SK-N-SH treated with all-trans-retinoic acid at 6 μM for 48 hours (cell line): ENCODE data around the gene SERINC3.

Source experiments
- ATAC-seq: fragments of 200-7000 bp; cut with Tn5 transposase; 3 replicates; pipeline ENCODE4 v1.9.1; 2020; ENCODE audit warnings: mild to moderate bottlenecking, moderate library complexity
- ARNTL ChIP-seq: fragments of 450-650 bp; formaldehyde crosslinking; IDR thresholded peaks from 2 replicates; pipeline ENCODE4 v1.5.0; 2020; ENCODE audit warnings: low read depth, mild to moderate bottlenecking, moderate library complexity, borderline replicate concordance
- BACH2 ChIP-seq: fragments of 250-450 bp; sonication (Bioruptor Pico); IDR thresholded peaks from 2 replicates; pipeline ENCODE4 v1.9.0; 2021; ENCODE audit warnings: mild to moderate bottlenecking, borderline replicate concordance
- CSDC2 ChIP-seq: fragments of 250-450 bp; sonication (Bioruptor Pico); IDR thresholded peaks from 2 replicates; pipeline ENCODE4 v1.5.0; 2020; ENCODE audit warnings: mild to moderate bottlenecking, moderate library complexity
- ESRRG ChIP-seq: fragments of 250-450 bp; sonication (Bioruptor Pico); IDR thresholded peaks from 2 replicates; pipeline ENCODE4 v1.6.1; 2021; ENCODE audit warnings: mild to moderate bottlenecking
- GLIS3 ChIP-seq: fragments of 250-450 bp; sonication (Bioruptor Pico); IDR thresholded peaks from 2 replicates; pipeline ENCODE4 v1.5.0; 2020; ENCODE audit warnings: mild to moderate bottlenecking, moderate library complexity
- ISL1 ChIP-seq: fragments of 250-450 bp; sonication (Bioruptor Pico); IDR thresholded peaks from 2 replicates; pipeline ENCODE4 v2.1.2; 2022; ENCODE audit warnings: mild to moderate bottlenecking, moderate library complexity
- OSR1 ChIP-seq: fragments of 250-450 bp; sonication (Bioruptor Pico); IDR thresholded peaks from 2 replicates; pipeline ENCODE4 v1.8.0; 2022; ENCODE audit warnings: moderate library complexity, mild to moderate bottlenecking, inconsistent platforms
- PPARA ChIP-seq: fragments of 250-450 bp; sonication (Bioruptor Pico); IDR thresholded peaks from 2 replicates; pipeline ENCODE4 v1.5.0; 2020; ENCODE audit warnings: mild to moderate bottlenecking, borderline replicate concordance
- RARB ChIP-seq: fragments of 250-450 bp; sonication (Bioruptor Pico); IDR thresholded peaks from 2 replicates; pipeline ENCODE4 v1.8.0; 2021; ENCODE audit warnings: mild to moderate bottlenecking, moderate library complexity
- SNAI2 ChIP-seq: fragments of 250-450 bp; sonication (Bioruptor Pico); IDR thresholded peaks from 2 replicates; pipeline ENCODE4 v1.5.0; 2020; ENCODE audit warnings: mild to moderate bottlenecking, moderate library complexity
- TOX ChIP-seq: fragments of 250-450 bp; sonication (Bioruptor Pico); IDR thresholded peaks from 2 replicates; pipeline ENCODE4 v1.8.0; 2021; ENCODE audit warnings: mild to moderate bottlenecking, moderate library complexity, borderline replicate concordance
- ZC3H10 ChIP-seq: fragments of 250-450 bp; sonication (Bioruptor Pico); IDR thresholded peaks from 2 replicates; pipeline ENCODE4 v1.5.1; 2021; ENCODE audit warnings: mild to moderate bottlenecking, moderate library complexity
- ZFP3 ChIP-seq: fragments of 250-450 bp; sonication (Bioruptor Pico); IDR thresholded peaks from 2 replicates; pipeline ENCODE4 v1.5.0; 2020; ENCODE audit warnings: mild to moderate bottlenecking, moderate library complexity
- ZFP30 ChIP-seq: fragments of 450-650 bp; formaldehyde crosslinking; IDR thresholded peaks from 2 replicates; pipeline ENCODE4 v1.5.0; 2022; ENCODE audit warnings: mild to moderate bottlenecking, moderate library complexity
- ZNF565 ChIP-seq: fragments of 450-650 bp; formaldehyde crosslinking; conservative IDR thresholded peaks from 2 replicates; pipeline ENCODE4 v1.5.0; 2020; ENCODE audit warnings: low read depth, mild to moderate bottlenecking, moderate library complexity
- ZNF70 ChIP-seq: fragments of 450-650 bp; formaldehyde crosslinking; IDR thresholded peaks from 2 replicates; pipeline ENCODE4 v1.5.0; 2020; ENCODE audit warnings: mild to moderate bottlenecking, moderate library complexity
- ZNF8 ChIP-seq: fragments of 450-650 bp; formaldehyde crosslinking; IDR thresholded peaks from 2 replicates; pipeline ENCODE4 v1.5.0; 2020; ENCODE audit warnings: mild to moderate bottlenecking, moderate library complexity
- TF ChIP-seq, protein P1 (sequence below): fragments of 250-450 bp; sonication (Bioruptor Pico); IDR thresholded peaks from 2 replicates; pipeline ENCODE4 v1.8.0; 2020; ENCODE audit warnings: mild to moderate bottlenecking, moderate library complexity, borderline replicate concordance
- TF ChIP-seq, protein P2 (sequence below): fragments of 250-450 bp; sonication (Bioruptor Pico); IDR thresholded peaks from 2 replicates; pipeline ENCODE4 v1.5.1; 2020; ENCODE audit warnings: low read depth, mild to moderate bottlenecking, moderate library complexity
- TF ChIP-seq, protein P3 (sequence below): fragments of 250-450 bp; sonication (Bioruptor Pico); IDR thresholded peaks from 2 replicates; pipeline ENCODE4 v1.5.1; 2021; ENCODE audit warnings: mild to moderate bottlenecking, moderate library complexity
- TF ChIP-seq, protein P4 (sequence below): fragments of 250-450 bp; sonication (Bioruptor Pico); IDR thresholded peaks from 2 replicates; pipeline ENCODE4 v1.8.0; 2021; ENCODE audit warnings: low read depth, mild to moderate bottlenecking, moderate library complexity, borderline replicate concordance

The SERINC3 gene

DNA sequence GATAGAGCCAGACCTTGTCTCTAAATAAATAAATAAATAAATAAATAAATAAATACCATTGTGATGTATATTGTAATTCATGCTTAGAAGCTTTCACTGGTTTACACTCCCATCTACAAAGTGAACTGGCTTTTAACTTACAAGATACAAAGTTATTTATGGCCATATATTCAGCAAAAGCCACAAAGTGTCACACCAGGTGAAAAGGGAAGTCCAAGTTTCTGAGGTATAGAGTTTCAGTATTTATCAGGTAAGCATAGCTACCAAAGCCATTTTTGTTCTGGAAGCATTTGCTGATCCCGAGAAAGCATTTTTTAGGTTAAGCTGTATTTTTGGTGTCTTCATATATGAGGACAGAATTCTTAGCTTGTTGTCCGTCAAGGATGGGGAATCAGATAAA is 38.4 kb upstream of the SERINC3 start (continued):
- TF ChIP-seq, protein P1, sequence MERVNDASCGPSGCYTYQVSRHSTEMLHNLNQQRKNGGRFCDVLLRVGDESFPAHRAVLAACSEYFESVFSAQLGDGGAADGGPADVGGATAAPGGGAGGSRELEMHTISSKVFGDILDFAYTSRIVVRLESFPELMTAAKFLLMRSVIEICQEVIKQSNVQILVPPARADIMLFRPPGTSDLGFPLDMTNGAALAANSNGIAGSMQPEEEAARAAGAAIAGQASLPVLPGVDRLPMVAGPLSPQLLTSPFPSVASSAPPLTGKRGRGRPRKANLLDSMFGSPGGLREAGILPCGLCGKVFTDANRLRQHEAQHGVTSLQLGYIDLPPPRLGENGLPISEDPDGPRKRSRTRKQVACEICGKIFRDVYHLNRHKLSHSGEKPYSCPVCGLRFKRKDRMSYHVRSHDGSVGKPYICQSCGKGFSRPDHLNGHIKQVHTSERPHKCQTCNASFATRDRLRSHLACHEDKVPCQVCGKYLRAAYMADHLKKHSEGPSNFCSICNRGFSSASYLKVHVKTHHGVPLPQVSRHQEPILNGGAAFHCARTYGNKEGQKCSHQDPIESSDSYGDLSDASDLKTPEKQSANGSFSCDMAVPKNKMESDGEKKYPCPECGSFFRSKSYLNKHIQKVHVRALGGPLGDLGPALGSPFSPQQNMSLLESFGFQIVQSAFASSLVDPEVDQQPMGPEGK (CRISPR knock-in tag), result no peak
- no peak for TF ChIP-seq ISL1 (CRISPR knock-in tag)
- TF ChIP-seq, protein P2, sequence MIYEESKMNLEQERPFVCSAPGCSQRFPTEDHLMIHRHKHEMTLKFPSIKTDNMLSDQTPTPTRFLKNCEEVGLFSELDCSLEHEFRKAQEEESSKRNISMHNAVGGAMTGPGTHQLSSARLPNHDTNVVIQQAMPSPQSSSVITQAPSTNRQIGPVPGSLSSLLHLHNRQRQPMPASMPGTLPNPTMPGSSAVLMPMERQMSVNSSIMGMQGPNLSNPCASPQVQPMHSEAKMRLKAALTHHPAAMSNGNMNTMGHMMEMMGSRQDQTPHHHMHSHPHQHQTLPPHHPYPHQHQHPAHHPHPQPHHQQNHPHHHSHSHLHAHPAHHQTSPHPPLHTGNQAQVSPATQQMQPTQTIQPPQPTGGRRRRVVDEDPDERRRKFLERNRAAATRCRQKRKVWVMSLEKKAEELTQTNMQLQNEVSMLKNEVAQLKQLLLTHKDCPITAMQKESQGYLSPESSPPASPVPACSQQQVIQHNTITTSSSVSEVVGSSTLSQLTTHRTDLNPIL (CRISPR knock-in tag), result no peak

DNA sequence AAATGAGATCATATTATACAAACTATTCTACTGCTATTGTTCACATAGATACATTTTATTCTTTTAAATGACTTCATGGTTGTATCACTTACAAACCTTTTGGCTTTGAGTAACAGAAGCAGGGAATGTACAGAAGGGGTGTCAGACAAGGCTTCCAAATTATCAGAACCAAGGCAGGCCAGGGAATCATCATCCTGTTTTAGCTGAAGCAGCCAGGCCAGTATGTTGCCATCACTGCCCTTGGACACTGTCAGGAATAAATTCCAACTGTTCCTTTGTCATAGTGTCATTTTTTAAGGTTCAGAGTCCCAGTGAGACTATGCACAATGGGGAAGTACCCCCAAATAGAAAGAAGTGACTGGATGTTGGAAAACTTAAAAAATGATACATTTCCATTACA is 37.4 kb upstream of the SERINC3 start:
- ATAC-seq, result no peak
- TF ChIP-seq SNAI2 (CRISPR knock-in tag) (no peak), BACH2 (CRISPR knock-in tag) (no peak), OSR1 (no peak), ZFP30 (no peak), GLIS3 (CRISPR knock-in tag) (no peak), ISL1 (CRISPR knock-in tag) (no peak), PPARA (CRISPR knock-in tag) (no peak), RARB (no peak), ZNF70 (CRISPR knock-in tag) (no peak), ARNTL (no peak), TOX (CRISPR knock-in tag) (no peak), ZFP3 (CRISPR knock-in tag) (no peak), ZC3H10 (no peak), ZNF565 (CRISPR knock-in tag) (no peak), CSDC2 (no peak)
- TF ChIP-seq, protein P3, sequence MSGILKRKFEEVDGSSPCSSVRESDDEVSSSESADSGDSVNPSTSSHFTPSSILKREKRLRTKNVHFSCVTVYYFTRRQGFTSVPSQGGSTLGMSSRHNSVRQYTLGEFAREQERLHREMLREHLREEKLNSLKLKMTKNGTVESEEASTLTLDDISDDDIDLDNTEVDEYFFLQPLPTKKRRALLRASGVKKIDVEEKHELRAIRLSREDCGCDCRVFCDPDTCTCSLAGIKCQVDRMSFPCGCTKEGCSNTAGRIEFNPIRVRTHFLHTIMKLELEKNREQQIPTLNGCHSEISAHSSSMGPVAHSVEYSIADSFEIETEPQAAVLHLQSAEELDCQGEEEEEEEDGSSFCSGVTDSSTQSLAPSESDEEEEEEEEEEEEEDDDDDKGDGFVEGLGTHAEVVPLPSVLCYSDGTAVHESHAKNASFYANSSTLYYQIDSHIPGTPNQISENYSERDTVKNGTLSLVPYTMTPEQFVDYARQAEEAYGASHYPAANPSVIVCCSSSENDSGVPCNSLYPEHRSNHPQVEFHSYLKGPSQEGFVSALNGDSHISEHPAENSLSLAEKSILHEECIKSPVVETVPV (CRISPR knock-in tag), result no peak
- TF ChIP-seq, protein P2 (CRISPR knock-in tag), result no peak
- TF ChIP-seq, protein P4, sequence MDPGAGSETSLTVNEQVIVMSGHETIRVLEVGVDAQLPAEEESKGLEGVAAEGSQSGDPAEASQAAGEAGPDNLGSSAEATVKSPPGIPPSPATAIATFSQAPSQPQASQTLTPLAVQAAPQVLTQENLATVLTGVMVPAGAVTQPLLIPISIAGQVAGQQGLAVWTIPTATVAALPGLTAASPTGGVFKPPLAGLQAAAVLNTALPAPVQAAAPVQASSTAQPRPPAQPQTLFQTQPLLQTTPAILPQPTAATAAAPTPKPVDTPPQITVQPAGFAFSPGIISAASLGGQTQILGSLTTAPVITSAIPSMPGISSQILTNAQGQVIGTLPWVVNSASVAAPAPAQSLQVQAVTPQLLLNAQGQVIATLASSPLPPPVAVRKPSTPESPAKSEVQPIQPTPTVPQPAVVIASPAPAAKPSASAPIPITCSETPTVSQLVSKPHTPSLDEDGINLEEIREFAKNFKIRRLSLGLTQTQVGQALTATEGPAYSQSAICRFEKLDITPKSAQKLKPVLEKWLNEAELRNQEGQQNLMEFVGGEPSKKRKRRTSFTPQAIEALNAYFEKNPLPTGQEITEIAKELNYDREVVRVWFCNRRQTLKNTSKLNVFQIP (CRISPR knock-in tag), result no peak

DNA sequence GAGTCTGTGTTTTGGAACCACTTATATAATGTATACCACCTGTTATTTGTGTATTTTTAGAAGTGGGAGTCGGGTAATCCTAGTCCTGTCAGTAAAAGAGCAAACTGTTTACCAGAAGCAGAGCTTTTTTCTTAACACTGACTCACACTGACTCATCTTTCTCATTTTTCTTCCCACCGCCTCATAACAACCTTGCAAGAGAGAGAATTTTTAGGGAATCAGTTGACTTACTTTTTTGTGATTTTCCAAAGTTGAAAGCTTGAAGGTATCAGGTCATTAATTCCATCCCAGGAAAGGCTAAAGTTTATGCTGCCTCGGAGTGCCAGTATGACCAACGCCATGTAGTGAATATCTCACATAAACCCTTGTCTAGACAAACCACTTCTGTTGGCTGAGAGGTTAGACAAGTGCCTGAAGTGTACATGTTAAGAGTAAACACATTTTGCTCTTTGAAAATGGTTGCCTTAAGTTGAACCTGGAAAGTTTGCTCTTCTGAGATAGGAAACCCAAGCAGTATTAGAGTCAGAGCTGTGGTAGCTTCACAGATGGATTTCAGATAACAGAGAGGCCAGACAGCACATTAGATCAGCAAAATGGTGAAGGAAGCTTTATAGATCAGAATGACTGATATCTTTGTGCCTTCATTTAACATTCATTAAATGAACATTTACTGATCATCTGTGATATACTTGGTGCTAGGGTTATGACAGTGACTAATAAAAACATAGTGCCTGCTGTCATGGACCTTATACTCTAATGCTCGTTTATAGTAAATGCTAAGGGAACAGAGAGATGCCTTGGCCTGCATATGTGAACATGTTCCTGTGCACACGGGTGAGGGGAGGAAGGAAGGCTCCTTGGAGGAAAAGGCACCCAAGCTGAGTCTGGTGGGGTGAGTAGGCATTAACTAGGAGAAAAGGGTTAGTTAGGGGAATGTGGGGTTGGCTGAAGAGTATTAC is 31.4 kb upstream of the SERINC3 start:
- peak; percentile 88 for ATAC-seq
- TF ChIP-seq ZNF8 (CRISPR knock-in tag) (no peak), ZFP3 (CRISPR knock-in tag) (no peak), ESRRG (no peak), CSDC2 (no peak), ZNF70 (CRISPR knock-in tag) (no peak), SNAI2 (CRISPR knock-in tag) (no peak), ISL1 (CRISPR knock-in tag) (no peak), ZNF565 (CRISPR knock-in tag) (no peak), BACH2 (CRISPR knock-in tag) (no peak), ARNTL (no peak), TOX (CRISPR knock-in tag) (no peak), PPARA (CRISPR knock-in tag) (no peak)
- TF ChIP-seq, protein P4 (CRISPR knock-in tag), result no peak
- TF ChIP-seq, protein P1 (CRISPR knock-in tag), result no peak
- TF ChIP-seq, protein P2 (CRISPR knock-in tag), result no peak
